NOMO-1 treated with DMSO at 0.1 percent for 48 hours (cell line): ENCODE data around the gene AGAP2.

Experiments used
- DNase-seq: peaks from one replicate; lab custom pipeline; 2025; ENCODE audit not compliant: unreplicated experiment; lab: John Stamatoyannopoulos, UW

The AGAP2 gene

DNA sequence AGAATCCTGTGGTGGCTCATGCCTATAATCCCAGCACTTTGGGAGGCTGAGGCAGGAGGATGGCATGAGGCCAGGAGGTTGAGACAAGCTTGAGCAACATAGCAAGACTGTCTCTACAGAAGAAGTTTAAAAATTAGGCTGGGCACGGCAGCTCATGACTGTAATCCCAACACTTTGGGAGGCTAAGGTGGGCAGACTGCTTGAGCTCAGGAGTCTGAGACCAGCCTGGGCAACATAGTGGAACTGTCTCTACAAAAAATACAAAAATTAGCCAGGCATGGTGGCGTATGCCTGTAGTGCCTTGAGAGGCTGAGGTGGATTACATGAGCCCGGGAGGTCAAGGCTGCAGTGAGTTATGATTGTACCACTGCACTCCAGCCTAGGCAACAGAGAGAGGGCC lies 29.3 kb upstream of the AGAP2 start:
- no peak for DNase-seq

DNA sequence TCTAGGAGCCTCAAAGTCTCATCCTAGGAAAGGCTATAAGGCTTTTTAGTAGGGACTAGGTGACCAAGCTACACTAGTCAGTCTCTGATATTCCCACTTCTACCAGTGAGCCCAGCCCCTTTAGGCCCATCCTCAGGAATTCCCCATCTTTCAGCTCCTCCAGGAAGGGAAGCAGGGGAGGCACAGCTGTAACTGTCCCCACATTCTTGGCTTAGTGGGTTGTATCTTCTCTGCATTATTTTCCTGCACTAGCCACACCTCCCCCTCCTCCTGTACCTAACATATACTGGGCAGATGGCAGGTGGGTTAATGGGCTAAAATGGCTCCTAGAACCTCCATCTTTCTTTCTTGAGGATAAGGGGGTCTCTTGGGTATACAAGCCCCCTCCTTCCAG lies 28.8 kb upstream of the AGAP2 start:
- DNase-seq: no peak

DNA sequence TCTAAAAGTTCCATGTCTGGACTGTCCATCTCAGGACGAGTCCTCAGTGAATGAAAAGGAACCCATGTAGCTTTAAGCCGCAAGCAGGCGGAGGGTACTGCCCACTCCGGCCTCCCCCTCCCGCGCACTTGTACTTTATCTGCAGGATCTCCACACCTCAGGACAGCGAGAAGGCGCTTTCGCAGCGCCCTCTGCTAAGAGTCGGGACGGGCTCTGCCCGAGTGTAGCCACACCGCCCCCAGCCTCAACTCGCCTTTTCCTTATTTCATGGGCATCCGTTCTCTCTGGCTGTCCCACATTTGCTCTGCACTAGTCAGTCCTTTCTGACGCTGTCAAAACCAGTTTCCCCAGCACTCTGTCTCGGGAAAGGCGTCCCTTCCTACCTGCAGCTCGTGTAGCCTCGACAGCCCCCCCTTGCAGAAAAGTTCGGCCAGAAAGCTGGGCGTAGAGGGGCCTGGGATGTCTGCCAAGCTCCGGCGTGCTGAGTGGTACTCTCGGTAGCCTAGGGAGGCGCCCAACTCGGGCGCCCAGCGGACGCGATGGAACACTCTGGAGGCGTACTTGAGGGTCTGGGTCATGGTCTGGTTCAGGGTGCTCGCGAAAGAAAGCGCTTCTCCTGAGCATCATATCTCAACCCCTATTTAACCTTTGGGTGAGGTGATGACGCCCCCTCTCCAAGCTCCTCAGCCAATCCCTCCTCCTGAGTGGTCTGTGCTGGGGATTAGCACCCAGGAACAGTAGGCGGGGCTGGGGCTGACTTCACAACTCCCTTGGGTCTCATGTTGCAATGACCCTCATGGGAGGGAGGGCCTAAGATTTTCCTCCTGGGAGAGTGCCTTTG lies 28.1 kb upstream of the AGAP2 start, which contains the start of gene CYP27B1:
Gene CYP27B1, minus strand, starts transcription at position 615 of the 841 bp plus-strand sequence. Its CDS starts 37 bp downstream, at position 578.
- no peak for DNase-seq

DNA sequence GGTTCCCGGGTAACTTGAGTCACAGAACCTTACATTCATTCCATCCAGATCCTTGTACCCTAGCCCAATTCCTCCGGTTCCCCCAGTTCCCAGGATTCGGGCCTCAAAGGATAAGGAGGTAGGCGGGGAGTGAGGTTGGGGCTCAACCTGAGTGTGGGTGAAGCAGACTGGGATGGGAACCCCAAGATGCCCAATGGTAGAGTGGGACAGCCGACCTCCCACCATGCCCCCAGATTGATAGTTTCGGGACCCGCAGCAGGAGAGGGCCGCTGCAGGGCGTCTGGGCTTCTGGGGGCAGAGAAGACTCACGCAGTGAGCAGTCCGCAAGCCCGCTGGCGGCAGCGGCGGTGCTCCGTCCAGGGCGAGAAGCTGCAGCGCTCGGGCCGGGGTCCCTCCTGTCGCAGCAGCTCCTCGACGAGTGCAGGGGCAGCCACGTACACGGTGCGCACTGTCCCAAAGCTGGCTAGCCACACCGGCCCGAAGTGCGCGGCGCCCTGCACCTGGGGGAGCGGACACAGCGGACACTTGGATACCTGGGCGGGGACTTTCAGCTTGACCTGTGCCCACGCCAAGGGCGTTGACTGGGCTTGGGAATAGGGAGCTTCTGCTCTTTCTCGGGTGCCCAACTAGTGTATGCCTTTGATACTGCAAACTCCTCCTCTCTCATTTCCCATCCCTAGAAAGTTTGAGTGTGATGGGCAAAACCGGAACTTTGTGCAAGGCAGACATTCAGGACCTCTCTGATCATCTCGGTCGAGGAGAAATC lies 27.3 kb upstream of the AGAP2 start:
- no peak for DNase-seq

DNA sequence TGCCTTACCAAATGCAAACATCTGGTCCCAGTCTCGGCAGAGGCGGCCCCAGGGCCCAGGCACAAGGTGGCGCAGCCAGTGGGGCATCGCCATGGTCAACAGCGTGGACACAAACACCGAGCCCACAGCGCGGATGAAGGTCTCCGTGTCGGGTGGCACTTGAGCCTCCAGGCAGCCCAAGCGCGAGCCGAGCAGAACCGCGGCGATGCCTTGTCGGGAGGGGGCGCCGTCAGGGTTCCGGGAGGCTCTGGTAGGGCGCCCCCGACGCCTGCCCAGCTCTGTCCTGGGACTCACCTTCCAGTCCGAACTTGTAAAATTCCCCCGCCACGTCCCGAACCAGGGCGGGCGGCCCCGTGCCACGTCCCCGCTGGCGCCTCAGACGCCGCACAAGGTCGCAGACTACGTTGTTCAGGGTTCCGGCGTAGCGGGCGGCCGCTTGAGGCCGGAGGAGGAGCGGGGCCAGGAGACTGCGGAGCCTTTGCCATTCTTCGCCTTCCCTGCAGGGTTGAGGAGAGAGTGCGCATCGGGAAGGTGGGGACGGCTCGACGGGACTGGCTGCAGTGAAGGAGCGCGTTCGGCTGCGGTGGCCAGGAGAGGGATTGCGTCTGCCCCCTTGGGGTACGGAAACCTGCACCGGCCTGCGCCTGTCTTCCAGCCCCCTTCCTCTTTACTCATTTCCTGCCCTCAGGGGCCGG lies 26.6 kb upstream of the AGAP2 start:
- no peak for DNase-seq

DNA sequence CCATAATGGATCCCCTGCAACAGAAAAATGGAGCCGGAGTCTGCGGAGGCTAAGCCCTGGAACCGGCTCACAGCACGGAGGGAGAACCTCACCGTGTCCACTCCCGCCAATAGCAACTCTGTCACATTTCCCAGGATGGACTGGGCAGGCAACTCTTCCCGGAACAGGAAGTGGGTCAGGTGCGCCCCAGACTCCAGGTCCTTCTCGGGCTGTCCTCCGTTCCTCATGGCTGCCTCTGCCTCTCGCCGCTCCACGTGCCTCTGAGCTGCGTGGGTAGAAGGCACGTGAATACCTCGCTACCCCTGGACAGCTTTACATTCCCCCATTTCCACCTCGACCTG lies 26.1 kb upstream of the AGAP2 start:
- no peak for DNase-seq

DNA sequence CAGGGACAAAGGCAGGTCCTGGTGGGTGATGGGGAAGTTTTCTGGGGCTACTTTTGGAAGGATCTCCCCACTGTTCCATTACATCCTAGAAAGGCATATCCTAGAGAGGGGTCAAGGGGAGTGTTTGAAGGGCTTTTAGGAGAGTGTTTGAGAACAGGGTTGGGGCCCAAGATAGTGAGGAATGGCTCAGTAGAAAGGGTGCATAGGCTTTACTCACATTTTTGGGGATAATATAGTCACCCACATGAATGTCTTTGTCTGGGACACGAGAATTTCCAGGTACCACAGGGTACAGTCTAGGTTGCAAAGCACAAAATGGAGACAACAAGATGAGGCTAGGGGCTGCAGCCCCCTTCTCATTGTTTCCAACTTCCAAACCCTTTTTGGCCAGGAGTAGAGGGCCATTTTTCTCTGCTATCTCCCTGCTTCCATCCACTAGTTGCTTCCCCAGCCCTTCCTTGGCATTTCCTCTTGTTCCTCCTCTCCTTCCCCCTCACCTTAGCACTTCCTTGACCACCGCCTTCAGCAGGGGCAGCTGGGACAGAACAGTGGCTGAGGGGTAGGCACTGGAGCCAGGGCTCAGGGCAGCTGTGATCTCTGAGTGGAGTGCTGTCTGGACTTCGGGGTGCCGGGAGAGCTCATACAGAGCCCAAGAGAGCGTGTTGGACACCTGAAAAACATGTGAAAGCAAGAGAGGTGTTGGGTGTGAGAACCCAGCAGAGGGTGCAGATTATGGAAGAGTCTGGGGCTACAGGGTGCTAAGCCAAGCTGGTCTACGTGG lies 25.5 kb upstream of the AGAP2 start:
- no peak for DNase-seq

DNA sequence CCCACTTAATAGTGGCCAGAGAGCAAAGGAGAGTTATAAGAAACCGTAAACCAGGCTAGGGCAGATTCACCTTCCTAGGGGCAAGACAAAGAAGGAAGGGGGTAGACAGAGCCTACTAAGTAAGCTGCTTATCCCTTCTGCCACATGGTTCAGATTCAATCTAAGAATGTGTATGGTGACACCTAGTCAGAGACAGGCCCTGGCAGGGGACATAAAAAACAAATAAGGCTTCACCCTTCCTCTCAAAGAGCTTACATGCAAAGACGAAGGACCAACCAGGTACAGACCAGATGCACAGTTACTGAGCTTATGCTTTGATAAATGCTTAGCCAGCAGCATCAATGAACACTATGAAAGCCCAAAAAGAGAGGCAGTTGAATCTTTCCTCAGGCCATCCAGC lies 23.9 kb upstream of the AGAP2 start:
- no peak for DNase-seq

DNA sequence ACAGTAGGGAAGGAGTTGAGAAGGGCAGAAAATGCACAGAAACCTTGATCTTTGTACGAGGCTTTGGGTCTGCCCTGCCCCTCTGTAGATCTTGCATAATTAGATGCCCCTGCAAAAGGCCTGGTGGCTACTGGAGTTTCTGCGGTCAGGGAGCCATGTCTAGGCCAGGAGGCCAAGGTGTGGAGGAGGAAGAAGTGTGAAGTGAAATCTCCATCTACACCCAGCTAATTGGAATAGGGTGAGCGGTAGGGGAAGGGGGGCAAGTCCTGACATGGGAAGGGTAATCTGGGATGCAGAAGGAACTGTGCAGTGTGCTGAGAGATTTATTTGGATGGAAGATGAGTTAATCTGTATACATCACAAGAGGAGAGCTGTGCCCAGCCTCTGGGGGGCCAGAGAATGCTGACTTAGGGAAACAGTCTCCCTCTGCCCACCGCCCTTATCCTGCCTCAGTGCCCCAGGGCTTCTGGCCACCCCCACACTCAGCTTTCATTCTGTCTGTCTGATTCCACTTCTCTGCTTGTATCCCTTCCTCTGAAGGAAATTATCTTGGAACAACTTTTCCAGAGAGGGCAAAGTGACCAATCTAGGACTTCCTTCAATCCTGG lies 23.0 kb upstream of the AGAP2 start:
- DNase-seq: no peak

DNA sequence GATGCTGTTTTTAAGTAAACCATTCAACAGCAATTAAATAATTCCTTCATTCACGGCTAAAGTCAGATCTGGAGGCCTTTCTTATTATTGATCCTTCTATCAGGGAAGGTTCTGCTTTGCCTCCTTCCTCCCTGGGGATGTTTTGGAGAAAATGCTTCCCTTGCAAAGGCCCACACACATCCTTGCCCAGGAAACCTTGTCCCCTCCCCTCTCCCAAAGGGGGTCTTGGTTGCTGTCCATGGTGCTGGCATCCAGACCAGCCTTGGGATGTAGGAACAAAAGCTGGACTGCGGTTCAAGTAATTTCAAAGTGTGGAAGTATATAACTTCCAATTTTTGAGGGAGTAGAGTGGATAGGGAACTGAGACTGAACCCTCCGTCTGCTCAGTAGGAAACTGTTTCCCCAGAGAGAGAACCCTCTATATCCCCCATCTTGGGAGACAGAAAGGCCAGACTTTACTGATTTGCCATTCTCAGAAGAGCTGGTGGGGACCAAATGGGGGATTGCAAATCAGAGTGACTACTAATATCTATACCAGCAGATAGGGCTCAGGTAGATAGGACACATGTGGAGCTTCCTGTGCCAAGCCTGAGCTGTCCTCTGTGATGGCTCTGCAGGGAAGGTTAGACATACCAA lies 21.9 kb upstream of the AGAP2 start:
- no peak for DNase-seq

DNA sequence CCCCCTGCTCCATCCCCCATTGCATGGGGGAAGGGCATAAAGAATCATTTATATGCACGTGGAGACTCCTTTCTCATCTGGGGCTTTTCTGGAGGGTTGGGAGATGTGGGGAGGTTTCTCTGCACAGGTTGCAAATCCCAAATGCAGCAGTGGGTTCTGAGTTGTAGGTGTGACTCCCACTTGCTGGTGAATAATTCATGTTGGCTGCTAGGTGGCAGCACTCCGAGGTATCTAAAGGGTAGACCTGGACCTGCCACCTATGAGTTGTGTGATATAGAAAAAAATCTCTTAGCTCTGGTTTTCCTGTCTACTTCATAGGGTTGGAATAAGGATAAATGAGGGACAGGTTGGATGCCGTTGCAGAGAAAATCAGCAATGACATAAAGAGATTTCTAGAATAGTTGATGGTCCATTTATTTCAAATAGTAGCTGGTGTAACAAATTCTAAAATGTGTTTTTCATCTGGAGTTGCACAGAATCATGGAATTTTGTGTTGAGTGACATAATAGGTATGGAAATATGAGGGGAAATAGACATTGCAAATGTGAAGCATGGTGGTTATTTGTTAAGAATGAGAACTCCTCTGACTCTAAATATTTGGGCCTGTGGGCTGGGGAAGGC lies 20.9 kb upstream of the AGAP2 start:
- DNase-seq: no peak

DNA sequence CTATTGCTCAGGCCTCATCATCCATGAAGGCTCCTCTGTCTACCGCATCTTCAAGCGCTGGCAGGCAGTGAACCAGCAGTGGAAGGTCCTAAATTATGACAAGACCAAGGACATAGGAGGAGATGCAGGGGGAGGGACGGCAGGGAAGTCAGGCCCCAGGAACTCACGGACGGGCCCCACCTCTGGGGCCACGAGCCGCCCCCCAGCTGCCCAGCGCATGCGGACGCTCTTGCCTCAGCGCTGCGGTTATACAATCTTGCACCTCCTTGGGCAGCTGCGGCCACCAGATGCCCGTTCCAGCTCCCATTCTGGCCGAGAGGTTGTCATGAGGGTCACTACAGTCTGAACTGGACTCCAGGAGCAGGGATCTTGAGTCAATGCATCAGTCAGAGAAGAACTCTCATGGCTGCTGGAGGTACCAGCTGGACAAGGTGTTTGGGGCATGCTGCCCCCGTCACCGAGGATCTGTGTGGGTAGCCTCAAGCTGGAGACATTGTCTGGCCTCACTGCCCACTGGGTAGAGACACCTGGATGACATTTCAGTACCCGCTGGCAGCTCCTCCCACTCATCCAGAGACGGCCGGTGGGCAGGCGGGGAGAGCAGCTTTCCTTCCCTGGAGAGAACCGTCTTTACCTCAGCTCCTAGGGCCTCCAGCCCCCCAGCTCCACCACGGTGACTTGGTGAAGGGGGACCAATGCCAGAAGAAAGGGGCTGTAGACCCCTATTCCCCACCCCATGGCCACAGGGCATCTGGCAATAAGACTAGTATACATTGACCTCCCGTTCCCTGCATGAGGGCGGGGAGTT lies 20.2 kb upstream of the AGAP2 start:
- DNase-seq: no peak

DNA sequence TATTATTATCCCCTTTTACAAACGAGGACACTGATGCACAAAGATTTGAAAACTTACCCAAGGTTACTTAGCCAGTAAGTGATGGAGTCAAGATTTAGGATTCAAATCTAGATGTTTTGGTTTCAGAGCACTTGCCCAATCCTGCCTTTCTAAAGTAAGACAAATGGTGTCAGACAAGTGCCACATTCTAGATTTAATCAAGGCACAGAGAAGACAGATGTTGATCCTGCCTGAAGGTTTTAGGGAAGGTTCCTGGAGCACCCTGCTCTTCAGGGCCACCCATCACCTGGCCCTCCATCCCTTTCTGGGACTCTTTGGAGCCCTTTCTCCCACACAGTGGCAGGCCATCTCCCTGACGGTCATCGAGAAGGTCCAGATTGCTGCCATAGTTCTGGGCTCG lies 19.2 kb upstream of the AGAP2 start:
- DNase-seq: no peak

DNA sequence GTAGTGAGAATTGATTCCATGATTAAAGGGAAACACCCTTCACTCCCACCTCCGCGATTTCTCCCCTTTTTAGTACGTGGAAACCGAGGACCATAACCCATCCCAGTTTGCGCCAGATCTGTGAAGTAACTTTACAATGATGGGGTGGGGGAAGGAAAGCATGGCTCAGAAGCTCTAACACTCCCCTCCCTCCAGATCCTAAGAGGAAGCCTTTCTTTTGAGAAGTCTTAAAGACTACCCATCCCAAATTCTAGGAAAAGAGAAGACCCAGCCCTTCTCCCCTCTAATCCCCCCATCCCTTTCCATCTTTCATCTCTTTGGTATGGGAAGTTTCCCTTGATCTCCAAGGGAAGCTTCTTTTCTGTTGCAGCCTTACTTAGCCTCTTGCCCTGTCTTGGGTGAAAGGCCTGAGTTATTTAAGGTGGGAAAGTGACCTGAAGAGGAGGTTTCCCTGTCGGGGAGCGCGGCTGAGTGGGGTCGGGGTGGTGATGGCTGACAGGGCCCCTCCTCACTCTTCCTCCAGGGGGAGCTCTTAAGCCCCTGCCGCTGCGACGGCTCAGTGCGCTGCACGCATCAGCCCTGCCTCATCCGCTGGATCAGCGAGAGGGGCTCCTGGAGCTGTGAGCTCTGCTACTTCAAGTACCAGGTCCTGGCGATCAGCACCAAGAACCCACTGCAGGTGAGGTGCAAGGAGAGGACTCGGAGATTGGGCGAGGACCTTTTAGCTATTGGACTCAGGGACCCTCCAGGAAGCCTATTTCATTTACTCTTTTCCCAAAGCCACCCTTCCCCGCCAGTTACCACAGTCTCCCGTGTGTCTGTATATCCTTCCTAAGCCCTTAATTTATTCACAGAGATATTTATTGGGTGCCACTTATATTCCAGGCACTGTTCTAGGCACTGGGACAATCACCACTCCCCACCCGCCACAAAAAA lies 18.1 kb upstream of the AGAP2 start:
- DNase-seq: peak; percentile 53

DNA sequence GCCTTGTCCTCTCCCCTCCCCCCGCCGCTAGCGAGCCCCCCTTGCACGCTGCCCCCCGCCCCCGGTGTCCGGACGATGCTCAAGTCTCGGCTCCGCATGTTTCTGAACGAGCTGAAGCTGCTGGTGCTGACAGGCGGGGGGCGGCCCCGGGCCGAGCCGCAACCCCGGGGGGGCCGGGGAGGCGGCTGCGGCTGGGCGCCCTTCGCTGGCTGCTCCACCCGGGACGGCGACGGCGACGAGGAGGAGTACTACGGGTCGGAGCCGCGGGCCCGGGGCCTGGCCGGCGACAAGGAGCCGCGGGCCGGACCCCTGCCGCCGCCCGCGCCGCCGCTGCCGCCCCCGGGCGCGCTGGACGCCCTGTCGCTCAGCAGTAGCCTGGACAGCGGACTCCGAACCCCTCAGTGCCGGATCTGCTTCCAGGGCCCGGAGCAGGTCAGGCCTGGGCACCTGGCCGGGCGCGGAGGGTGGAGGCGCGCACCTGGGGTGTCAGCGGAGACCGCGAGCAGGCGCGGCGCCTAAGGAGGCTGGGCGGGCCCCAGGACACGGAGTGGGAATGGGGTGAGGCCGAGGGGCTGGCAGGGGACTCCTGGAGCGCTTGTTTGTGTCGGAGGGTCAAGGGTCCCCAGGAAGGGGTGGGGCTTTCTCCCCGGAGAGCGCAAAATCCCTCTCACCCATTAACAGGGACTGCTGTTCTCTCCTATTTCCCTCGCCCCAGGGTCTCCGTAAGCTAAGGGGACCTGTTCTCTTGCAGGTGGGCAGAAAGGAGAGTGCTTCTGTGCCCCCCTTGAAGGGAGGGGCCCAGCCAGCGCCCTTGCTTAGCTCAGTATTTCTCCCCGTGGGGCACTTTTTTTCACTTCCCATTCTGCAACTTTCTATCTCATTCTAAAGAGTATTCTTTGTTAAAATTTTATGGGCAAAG lies 17.2 kb upstream of the AGAP2 start:
- peak; percentile 34 for DNase-seq

DNA sequence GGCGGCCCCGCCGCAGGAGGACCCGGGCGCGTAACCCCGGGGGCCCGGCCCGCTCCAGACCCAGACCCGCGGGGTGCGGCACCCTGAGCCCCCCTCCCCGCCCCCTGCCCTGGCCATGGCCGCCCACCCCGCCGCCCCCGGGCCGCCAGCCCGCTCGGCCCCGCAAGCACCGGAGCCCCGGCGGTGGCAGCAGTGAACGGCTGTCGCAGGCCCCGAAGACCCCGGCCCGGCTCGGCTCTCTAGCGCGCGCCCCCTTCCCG lies 16.6 kb upstream of the AGAP2 start:
- DNase-seq: no peak
